ENCODE results near the gene WDR38.

Gene WDR38

DNA sequence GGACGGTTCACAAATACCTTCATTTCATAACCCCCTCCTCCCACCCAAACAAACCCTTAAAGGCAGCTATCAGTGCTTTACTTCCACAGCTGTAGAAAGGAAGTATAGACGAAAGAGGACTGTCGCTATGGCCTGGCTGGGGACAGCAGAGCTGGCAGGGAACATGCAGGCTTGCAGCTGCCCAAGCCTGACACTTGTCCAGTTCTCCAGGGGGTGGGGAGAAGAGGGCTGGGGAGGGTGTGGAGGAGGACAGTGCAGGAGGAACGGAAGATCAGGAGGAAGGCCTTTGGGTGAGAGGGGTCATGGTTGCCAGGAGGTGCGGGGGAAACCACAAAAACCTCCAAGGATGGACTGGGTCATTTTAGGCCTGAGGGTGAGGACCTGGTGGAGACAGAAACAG lies 34.6 kb downstream of the WDR38 start:
- no peak for FAIRE-seq
- DNase-seq (ENCODE audit: insufficient read length, low spot score) = no peak
- TF ChIP-seq SPI1 (IDR thresholded peaks at IDR 0.05; ENCODE audit: low read depth, low read length) (no peak), POU2F2 (IDR thresholded peaks at IDR 0.05; ENCODE audit: low read depth, low read length) (no peak), POLR2AphosphoS5 (IDR thresholded peaks at IDR 0.05; ENCODE audit: low read depth, low read length) (no peak), POLR2A (IDR thresholded peaks at IDR 0.05; ENCODE audit: low read depth, low read length) (no peak), TAF1 (IDR thresholded peaks at IDR 0.05; ENCODE audit: low read depth, low read length) (no peak), PAX5 (IDR thresholded peaks at IDR 0.05; ENCODE audit: insufficient read depth, low read length, severe bottlenecking) (no peak)

DNA sequence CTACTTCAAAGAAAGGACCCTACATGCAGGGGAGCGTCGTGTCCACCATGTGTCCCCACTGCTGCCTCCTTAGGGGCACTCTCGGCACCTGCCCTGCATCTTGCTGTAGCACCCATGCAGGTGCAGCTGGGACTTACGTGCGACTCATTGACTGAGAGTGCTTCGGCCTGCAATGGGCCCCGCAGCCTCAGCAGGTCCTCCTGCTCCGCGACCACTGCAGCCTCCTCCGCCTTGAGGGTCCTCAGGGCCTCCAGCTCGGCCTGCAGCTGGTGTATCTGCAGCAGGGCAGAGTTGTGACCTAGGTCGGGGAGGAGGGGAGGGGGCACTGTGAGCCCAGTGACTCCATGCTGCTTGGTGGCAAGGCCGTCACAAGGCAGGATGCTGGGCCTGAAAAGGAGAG lies 35.7 kb downstream of the WDR38 start:
- FAIRE-seq = no peak
- no peak for DNase-seq (ENCODE audit: insufficient read length, low spot score)
- TF ChIP-seq SPI1 (IDR thresholded peaks at IDR 0.05; ENCODE audit: low read depth, low read length) = no peak
- no peak for TF ChIP-seq POLR2AphosphoS5 (IDR thresholded peaks at IDR 0.05; ENCODE audit: low read depth, low read length)
- TF ChIP-seq POLR2A (IDR thresholded peaks at IDR 0.05; ENCODE audit: low read depth, low read length) = no peak
- no peak for TF ChIP-seq TAF1 (IDR thresholded peaks at IDR 0.05; ENCODE audit: low read depth, low read length)
- no peak for TF ChIP-seq POU2F2 (IDR thresholded peaks at IDR 0.05; ENCODE audit: low read depth, low read length)
- no peak for TF ChIP-seq PAX5 (IDR thresholded peaks at IDR 0.05; ENCODE audit: insufficient read depth, low read length, severe bottlenecking)

GRCh38 chr9:124890179-124890578 lies 36.9 kb downstream of the WDR38 start:
- FAIRE-seq = no peak
- DNase-seq (ENCODE audit: insufficient read length, low spot score) = no peak
- no peak for TF ChIP-seq POU2F2 (IDR thresholded peaks at IDR 0.05; ENCODE audit: low read depth, low read length)
- no peak for TF ChIP-seq POLR2AphosphoS5 (IDR thresholded peaks at IDR 0.05; ENCODE audit: low read depth, low read length)
- no peak for TF ChIP-seq SPI1 (IDR thresholded peaks at IDR 0.05; ENCODE audit: low read depth, low read length)
- no peak for TF ChIP-seq TAF1 (IDR thresholded peaks at IDR 0.05; ENCODE audit: low read depth, low read length)
- no peak for TF ChIP-seq PAX5 (IDR thresholded peaks at IDR 0.05; ENCODE audit: insufficient read depth, low read length, severe bottlenecking)
- no peak for TF ChIP-seq POLR2A (IDR thresholded peaks at IDR 0.05; ENCODE audit: low read depth, low read length)

DNA sequence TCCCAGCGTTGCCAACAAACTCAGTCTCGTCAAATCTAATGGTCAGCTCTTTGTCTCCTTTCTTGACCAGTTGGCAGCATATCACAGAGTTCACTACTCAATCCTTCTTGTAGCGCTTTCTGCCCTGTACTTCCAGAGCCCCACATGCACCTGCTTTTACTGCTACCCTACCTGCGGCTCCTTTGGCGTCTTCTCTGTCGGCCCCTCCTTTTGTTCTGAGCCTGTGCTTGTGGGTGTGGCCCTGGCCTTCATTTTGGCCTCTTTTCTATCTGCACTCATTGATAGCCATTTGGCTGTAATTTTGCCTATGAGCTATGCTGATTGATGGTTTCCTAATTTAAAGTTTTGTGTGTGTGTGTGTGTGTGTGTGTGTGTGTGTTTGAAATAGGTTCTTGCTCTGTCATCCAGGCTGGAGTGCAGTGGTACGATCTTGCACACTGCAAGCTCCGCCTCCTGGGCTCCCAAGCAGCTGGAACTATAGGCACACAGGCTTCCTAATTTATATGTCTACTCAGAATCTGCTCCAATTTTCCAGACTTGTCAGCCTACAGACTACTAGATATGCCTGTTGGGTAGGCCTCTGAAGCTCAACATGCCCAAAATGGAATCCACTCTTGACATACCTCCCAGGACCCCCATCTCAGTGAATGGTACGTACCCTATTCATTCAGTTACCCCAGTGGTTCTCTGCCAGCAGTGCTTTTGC lies 40.9 kb downstream of the WDR38 start:
- no peak for FAIRE-seq
- TF ChIP-seq TAF1 (IDR thresholded peaks at IDR 0.05; ENCODE audit: low read depth, low read length) (no peak), POU2F2 (IDR thresholded peaks at IDR 0.05; ENCODE audit: low read depth, low read length) (0 out of 2 replicates have a peak, but pooled peaks have one; percentile 11), POLR2A (IDR thresholded peaks at IDR 0.05; ENCODE audit: low read depth, low read length) (no peak), SPI1 (IDR thresholded peaks at IDR 0.05; ENCODE audit: low read depth, low read length) (no peak)
- no peak for DNase-seq (ENCODE audit: insufficient read length, low spot score)

DNA sequence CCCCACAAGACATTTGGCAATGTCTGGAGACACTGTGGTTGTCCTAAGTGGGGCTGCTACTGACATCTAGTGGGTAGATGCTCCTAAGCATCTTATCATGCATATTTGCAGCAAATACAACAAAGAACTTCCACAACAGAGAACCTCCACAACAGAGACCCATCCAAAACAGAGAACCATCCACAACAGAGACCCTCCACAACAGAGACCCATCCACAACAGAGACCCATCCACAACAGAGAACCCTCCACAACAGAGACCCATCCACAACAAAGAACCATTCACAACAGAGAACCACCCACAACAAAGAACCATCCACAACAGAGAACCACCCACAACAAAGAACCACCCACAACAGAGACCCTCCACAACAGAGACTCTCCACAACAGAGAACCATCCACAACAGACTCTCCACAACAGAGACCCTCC lies 41.5 kb downstream of the WDR38 start:
- FAIRE-seq = peak; percentile 80
- TF ChIP-seq POLR2A (IDR thresholded peaks at IDR 0.05; ENCODE audit: low read depth, low read length) (no peak), POLR2AphosphoS5 (IDR thresholded peaks at IDR 0.05; ENCODE audit: low read depth, low read length) (no peak), POU2F2 (IDR thresholded peaks at IDR 0.05; ENCODE audit: low read depth, low read length) (no peak)
- no peak for DNase-seq (ENCODE audit: insufficient read length, low spot score)

- DNase-seq (ENCODE audit: insufficient read length, low spot score) (no peak), FAIRE-seq (no peak)
- TF ChIP-seq POLR2AphosphoS5 (IDR thresholded peaks at IDR 0.05; ENCODE audit: low read depth, low read length) = no peak
- no peak for TF ChIP-seq POU2F2 (IDR thresholded peaks at IDR 0.05; ENCODE audit: low read depth, low read length)
Observed at GRCh38 chr9:124897570-124898460, 44.6 kb downstream of the WDR38 start.

GRCh38 chr9:124899845-124900244 lies 46.6 kb downstream of the WDR38 start:
- DNase-seq (ENCODE audit: insufficient read length, low spot score) = no peak
- FAIRE-seq = no peak
- TF ChIP-seq POLR2AphosphoS5 (IDR thresholded peaks at IDR 0.05; ENCODE audit: low read depth, low read length) (no peak), SPI1 (IDR thresholded peaks at IDR 0.05; ENCODE audit: low read depth, low read length) (no peak), POU2F2 (IDR thresholded peaks at IDR 0.05; ENCODE audit: low read depth, low read length) (no peak), POLR2A (IDR thresholded peaks at IDR 0.05; ENCODE audit: low read depth, low read length) (no peak), PAX5 (IDR thresholded peaks at IDR 0.05; ENCODE audit: insufficient read depth, low read length, severe bottlenecking) (no peak), TAF1 (IDR thresholded peaks at IDR 0.05; ENCODE audit: low read depth, low read length) (no peak)

DNA sequence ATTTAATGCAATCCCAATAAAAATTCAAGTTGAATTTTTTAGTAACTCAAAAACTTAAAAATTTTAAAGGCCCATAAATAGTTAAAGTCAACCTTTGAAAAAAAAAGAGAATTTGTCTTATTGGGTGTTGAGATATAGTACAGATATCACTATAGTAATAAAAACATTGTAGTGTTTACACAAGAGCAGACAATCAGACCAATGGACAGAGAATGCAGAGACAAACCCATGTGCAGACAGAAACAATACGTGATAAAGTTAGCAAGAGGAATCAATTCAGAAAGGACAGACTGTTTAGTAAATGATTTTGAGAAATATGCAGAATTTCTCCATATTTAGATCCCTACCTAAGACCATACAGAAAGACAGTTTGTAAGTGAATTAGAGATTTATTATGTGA lies 53.7 kb downstream of the WDR38 start:
- DNase-seq (ENCODE audit: insufficient read length, low spot score) = no peak
- TF ChIP-seq POLR2AphosphoS5 (IDR thresholded peaks at IDR 0.05; ENCODE audit: low read depth, low read length) (no peak), SPI1 (IDR thresholded peaks at IDR 0.05; ENCODE audit: low read depth, low read length) (no peak), POLR2A (IDR thresholded peaks at IDR 0.05; ENCODE audit: low read depth, low read length) (no peak), POU2F2 (IDR thresholded peaks at IDR 0.05; ENCODE audit: low read depth, low read length) (no peak), TAF1 (IDR thresholded peaks at IDR 0.05; ENCODE audit: low read depth, low read length) (no peak), PAX5 (IDR thresholded peaks at IDR 0.05; ENCODE audit: insufficient read depth, low read length, severe bottlenecking) (no peak)
- no peak for FAIRE-seq

All from GM12891 (cell line).